Loucy (cell line): ENCODE results near the gene SEZ6.

Experiments
- H2AFZ ChIP-seq: fragments of 200-600 bp; sonication (generic); 2 replicates; pipeline ENCODE4 v1.6.0; 2016; ENCODE audit warnings: antibody characterized with exemption, mild to moderate bottlenecking, low read length, moderate library complexity
- H3F3A ChIP-seq: fragments of 200-600 bp; 2 replicates; pipeline ENCODE4 v1.6.0; 2016; ENCODE audit warnings: antibody characterized with exemption, low read depth, mild to moderate bottlenecking
- H3K27me3 ChIP-seq: fragments of 200-600 bp; sonication (generic); 2 replicates; pipeline ENCODE4 v1.6.1; 2014; ENCODE audit warnings: low read length, mild to moderate bottlenecking; ENCODE audit not compliant: insufficient read depth, poor library complexity, severe bottlenecking
- H3K36me3 ChIP-seq: fragments of 200-600 bp; sonication (generic); 2 replicates; pipeline ENCODE4 v1.6.1; 2016; ENCODE audit warnings: low read length; ENCODE audit not compliant: insufficient read depth
- H3K4me1 ChIP-seq: fragments of 200-600 bp; sonication (generic); 2 replicates; pipeline ENCODE4 v1.5.1; 2014; ENCODE audit warnings: low read length, mild to moderate bottlenecking; ENCODE audit not compliant: insufficient read depth, poor library complexity, severe bottlenecking
- H3K4me2 ChIP-seq: fragments of 200-600 bp; sonication (generic); 2 replicates; pipeline ENCODE4 v1.6.0; 2014; ENCODE audit warnings: antibody characterized with exemption, low read length, low read depth, mild to moderate bottlenecking; ENCODE audit not compliant: poor library complexity, severe bottlenecking
- H3K4me3 ChIP-seq: fragments of 200-600 bp; sonication (generic); 2 replicates; pipeline ENCODE4 v1.5.1; 2014; ENCODE audit warnings: low read length, mild to moderate bottlenecking, mixed read lengths; ENCODE audit not compliant: poor library complexity, severe bottlenecking
- H3K79me2 ChIP-seq: fragments of 200-600 bp; sonication (generic); 2 replicates; pipeline ENCODE4 v1.6.1; 2014; ENCODE audit warnings: low read length; ENCODE audit not compliant: insufficient read depth
- H3K9ac ChIP-seq: fragments of 200-600 bp; sonication (generic); 2 replicates; pipeline ENCODE4 v1.6.0; 2014; ENCODE audit warnings: mild to moderate bottlenecking, low read depth, low read length, moderate library complexity; ENCODE audit not compliant: poor library complexity, severe bottlenecking
- H3K9me2 ChIP-seq: fragments of 200-600 bp; sonication (generic); replicated peaks from 2 replicates; pipeline ENCODE4 v1.6.1; 2016; ENCODE audit warnings: low read depth, low read length, mixed read lengths
- H3K9me3 ChIP-seq: fragments of 200-600 bp; sonication (generic); 2 replicates; pipeline ENCODE4 v1.6.1; 2014; ENCODE audit warnings: mild to moderate bottlenecking, antibody characterized with exemption, low read length, low read depth; ENCODE audit not compliant: insufficient read depth
- H4K20me1 ChIP-seq: fragments of 200-600 bp; sonication (generic); 2 replicates; pipeline ENCODE4 v1.6.0; 2014; ENCODE audit warnings: antibody characterized with exemption, low read length, mild to moderate bottlenecking; ENCODE audit not compliant: insufficient read depth, poor library complexity, severe bottlenecking
- CTCF ChIP-seq: fragments of 200-600 bp; sonication (generic); conservative IDR thresholded peaks from 2 replicates; pipeline ENCODE4 v1.5.1; 2014; ENCODE audit warnings: mild to moderate bottlenecking, antibody characterized with exemption, low read length
- EZH2phosphoT487 ChIP-seq: fragments of 200-600 bp; IDR thresholded peaks from 2 replicates; pipeline ENCODE4 v1.6.1; 2018; ENCODE audit warnings: antibody characterized with exemption, mild to moderate bottlenecking, moderate library complexity, borderline replicate concordance

SEZ6 gene

GRCh38 chr17:29048440-29049368, 42.9 kb upstream of the SEZ6 start:
- no peaks in the 10 kb centered on the region for H3K9me3 ChIP-seq
- no peaks in the 10 kb centered on the region for H3K36me3 ChIP-seq
- H3K4me1 ChIP-seq, result peaks cover 4% of the 10 kb centered on the region
- no peak overlapping the region for H3K4me2 ChIP-seq
- no peak overlapping the region for H3K9ac ChIP-seq
- H3K4me3 ChIP-seq, result no peak overlapping the region
- no peaks in the 10 kb centered on the region for H4K20me1 ChIP-seq
- no peaks in the 10 kb centered on the region for H3K9me2 ChIP-seq
- no peaks in the 10 kb centered on the region for H3K79me2 ChIP-seq
- H3F3A ChIP-seq, result no peaks in the 10 kb centered on the region
- no peak overlapping the region for H2AFZ ChIP-seq
- no peaks in the 10 kb centered on the region for H3K27me3 ChIP-seq
- TF ChIP-seq EZH2phosphoT487 (no peak), CTCF (no peak)

GRCh38 chr17:29046473-29046839, 40.6 kb upstream of the SEZ6 start:
- H2AFZ ChIP-seq, result no peak overlapping the region
- H3K4me3 ChIP-seq, result no peak overlapping the region
- H3K4me1 ChIP-seq, result peaks cover 4% of the 10 kb centered on the region
- no peaks in the 10 kb centered on the region for H4K20me1 ChIP-seq
- TF ChIP-seq CTCF (no peak), EZH2phosphoT487 (no peak)
- no peaks in the 10 kb centered on the region for H3F3A ChIP-seq
- no peaks in the 10 kb centered on the region for H3K9me2 ChIP-seq
- no peak overlapping the region for H3K4me2 ChIP-seq
- no peak overlapping the region for H3K9ac ChIP-seq
- H3K36me3 ChIP-seq, result no peaks in the 10 kb centered on the region
- no peaks in the 10 kb centered on the region for H3K27me3 ChIP-seq
- H3K79me2 ChIP-seq, result no peaks in the 10 kb centered on the region
- H3K9me3 ChIP-seq, result no peaks in the 10 kb centered on the region

GRCh38 chr17:29045734-29046472, 40.1 kb upstream of the SEZ6 start:
- Histone ChIP-seq H3K4me3 (no peak overlapping the region), H3K27me3 (no peaks in the 10 kb centered on the region), H3K9me2 (no peaks in the 10 kb centered on the region), H2AFZ (no peak overlapping the region), H3K79me2 (no peaks in the 10 kb centered on the region), H3K9ac (no peak overlapping the region), H3K36me3 (no peaks in the 10 kb centered on the region), H3K4me1 (peaks cover 4% of the 10 kb centered on the region), H3K9me3 (no peaks in the 10 kb centered on the region), H3F3A (no peaks in the 10 kb centered on the region), H4K20me1 (no peaks in the 10 kb centered on the region), H3K4me2 (no peak overlapping the region)
- TF ChIP-seq CTCF, result no peak
- no peak for TF ChIP-seq EZH2phosphoT487
